HG02763 (cell line): ENCODE data around the gene APLNR.

Experiments
- ATAC-seq: cut with Tn5 transposase; IDR thresholded peaks from one replicate; pipeline ENCODE4 v1.9.1; 2021; ENCODE audit warnings: mild to moderate bottlenecking, moderate library complexity; ENCODE audit not compliant: unreplicated experiment

APLNR gene

GRCh38 chr11:57251491-57252104 lies 14.5 kb upstream of the APLNR start:
- no peak for ATAC-seq

- no peak for ATAC-seq
These were observed 14.0 kb upstream of the APLNR start for GRCh38 chr11:57251037-57251436.

GRCh38 chr11:57249384-57250319 lies 12.6 kb upstream of the APLNR start:
- ATAC-seq, result no peak

- ATAC-seq, result no peak
These were observed 11.8 kb upstream of the APLNR start for GRCh38 chr11:57248780-57249383.

GRCh38 chr11:57244911-57245310 lies 7.9 kb upstream of the APLNR start:
- no peak for ATAC-seq

GRCh38 chr11:57241353-57241972 lies 4.4 kb upstream of the APLNR start:
- ATAC-seq, result no peak

GRCh38 chr11:57240757-57241156 lies 3.7 kb upstream of the APLNR start:
- no peak for ATAC-seq

- ATAC-seq, result no peak
These were observed 3.0 kb upstream of the APLNR start for GRCh38 chr11:57240007-57240406.

- no peak for ATAC-seq
These were observed 2.3 kb upstream of the APLNR start for GRCh38 chr11:57239348-57239747.

- ATAC-seq, result no peak
These were observed 1.0 kb downstream of the APLNR start for GRCh38 chr11:57235761-57236703.

- no peak for ATAC-seq
These were observed 3.3 kb downstream of the APLNR start for GRCh38 chr11:57233702-57234101.

- no peak for ATAC-seq
These were observed 5.4 kb downstream of the APLNR start for GRCh38 chr11:57231539-57232253.

GRCh38 chr11:57230791-57231538 lies 6.1 kb downstream of the APLNR start:
- no peak for ATAC-seq

GRCh38 chr11:57230316-57230715 lies 6.7 kb downstream of the APLNR start:
- no peak for ATAC-seq

- ATAC-seq, result no peak
These were observed 8.4 kb downstream of the APLNR start for GRCh38 chr11:57228600-57228999.

- no peak for ATAC-seq
These were observed 12.5 kb downstream of the APLNR start for GRCh38 chr11:57224537-57224936.

- ATAC-seq, result no peak
These were observed 12.9 kb downstream of the APLNR start for GRCh38 chr11:57224128-57224527.

- ATAC-seq, result no peak
These were observed 13.4 kb downstream of the APLNR start for GRCh38 chr11:57223601-57224000.

- ATAC-seq, result no peak
These were observed 14.8 kb downstream of the APLNR start for GRCh38 chr11:57222239-57222638.
